HG02943 (cell line): ENCODE results near the gene ETV4.

Experiments used
- ATAC-seq: cut with Tn5 transposase; IDR thresholded peaks from one replicate; pipeline ENCODE4 v1.9.1; 2021; ENCODE audit warnings: mild to moderate bottlenecking, low read depth, moderate library complexity; ENCODE audit not compliant: unreplicated experiment

ETV4 gene

GRCh38 chr17:43547189-43547550 is 1.0 kb upstream of the ETV4 start:
- no peak for ATAC-seq

- no peak for ATAC-seq
Observed at GRCh38 chr17:43545383-43545632, 832 bp downstream of the ETV4 start.

GRCh38 chr17:43543771-43544575 is 2.2 kb downstream of the ETV4 start:
- ATAC-seq, result no peak

DNA sequence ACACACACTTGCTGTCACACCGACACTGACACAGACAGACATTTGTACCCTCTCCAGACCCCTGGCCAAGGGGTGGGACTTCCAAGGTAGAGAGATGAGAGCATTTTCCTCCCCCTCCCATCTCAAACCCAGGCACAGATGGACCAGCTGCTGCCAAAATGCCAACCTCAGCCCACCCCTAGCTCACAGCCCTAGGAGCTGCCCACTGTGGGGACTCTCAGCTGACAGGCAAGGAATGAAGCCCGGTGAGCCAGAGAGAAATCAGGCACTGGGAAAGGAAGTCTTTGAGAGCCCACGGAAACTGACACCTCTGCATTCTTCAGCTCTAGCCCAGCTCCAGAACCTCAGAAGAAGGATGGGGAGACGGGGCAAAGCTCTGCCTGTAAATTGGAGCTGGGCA is 2.8 kb downstream of the ETV4 start:
- no peak for ATAC-seq

DNA sequence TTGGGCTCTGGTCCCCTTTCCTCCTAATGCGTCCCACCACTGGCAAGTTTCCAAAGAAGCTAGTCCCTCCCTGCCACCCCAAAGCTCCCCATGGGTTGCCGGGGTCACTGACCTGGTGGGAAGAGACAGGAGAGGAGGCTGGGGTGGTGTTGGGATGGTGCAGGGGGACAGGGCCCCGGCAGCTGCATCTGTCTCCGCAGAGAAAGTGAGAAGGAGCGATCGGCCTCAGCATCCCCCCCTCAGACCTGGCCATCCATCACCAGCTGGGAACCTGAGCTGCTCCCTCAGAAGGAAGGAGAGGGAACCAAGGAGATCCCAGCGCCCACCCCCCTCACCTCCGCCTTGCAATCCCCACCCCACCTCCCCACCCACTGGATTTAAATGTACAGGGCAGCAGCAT is 3.3 kb downstream of the ETV4 start:
- ATAC-seq, result no peak

- ATAC-seq, result no peak
Observed at GRCh38 chr17:43540821-43541674, 5.1 kb downstream of the ETV4 start.

DNA sequence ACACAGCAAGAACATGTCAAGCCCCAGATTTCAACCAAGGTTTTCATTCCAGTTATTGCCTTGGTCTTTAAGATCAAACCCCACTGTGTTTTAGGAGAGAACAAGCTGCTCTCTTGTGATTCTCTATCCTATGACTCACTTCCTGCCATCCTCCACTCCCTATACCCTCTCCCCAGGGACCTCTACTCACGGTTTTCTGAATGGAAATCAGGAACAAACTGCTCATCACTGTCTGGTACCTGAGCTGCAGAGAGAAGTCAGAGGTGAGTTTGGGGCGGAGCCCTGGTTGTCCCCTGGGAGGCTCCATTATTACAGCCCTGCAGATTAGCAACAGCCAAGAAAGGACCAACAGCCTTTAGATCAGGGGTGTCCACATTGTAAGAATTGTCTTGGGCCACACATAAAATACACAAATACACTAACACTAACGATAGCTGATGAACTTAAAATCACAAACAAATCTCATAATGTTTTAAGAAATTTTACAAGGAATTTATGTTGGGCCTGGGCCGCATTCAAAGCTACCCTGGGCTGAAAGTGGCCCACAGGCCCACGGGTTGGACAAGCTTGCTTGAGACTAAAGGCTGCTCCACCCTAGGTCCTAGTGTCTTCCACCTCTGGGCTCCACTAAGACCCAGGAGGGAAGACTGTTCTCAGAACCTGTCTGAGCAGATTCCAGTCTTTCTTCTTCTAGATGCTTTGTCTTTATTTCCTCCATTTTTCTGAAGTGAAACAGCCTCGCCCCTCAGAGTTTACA is 9.7 kb downstream of the ETV4 start:
- ATAC-seq, result no peak

GRCh38 chr17:43534909-43535308 is 11.2 kb downstream of the ETV4 start:
- no peak for ATAC-seq

GRCh38 chr17:43533699-43534098 is 12.4 kb downstream of the ETV4 start:
- no peak for ATAC-seq

DNA sequence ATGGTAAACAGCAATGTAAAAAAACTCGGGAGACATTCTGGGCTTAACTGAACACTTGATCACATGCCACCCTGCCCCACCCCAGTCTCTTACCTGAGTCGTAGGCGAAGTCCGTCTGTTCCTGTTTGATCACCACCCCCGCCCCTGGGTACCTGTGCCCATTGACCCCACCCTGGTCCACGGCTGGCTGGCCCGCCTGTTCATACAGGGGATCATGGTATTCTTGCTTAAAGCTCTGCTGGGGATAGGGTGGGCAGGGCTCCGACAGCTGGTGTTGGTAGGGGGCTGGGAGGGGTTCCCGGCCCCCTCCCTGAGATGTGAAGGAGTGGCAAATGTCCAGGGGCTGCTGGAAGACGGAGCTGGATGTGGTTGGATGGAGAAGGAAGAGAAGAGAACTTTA is 13.6 kb downstream of the ETV4 start:
- ATAC-seq, result no peak

DNA sequence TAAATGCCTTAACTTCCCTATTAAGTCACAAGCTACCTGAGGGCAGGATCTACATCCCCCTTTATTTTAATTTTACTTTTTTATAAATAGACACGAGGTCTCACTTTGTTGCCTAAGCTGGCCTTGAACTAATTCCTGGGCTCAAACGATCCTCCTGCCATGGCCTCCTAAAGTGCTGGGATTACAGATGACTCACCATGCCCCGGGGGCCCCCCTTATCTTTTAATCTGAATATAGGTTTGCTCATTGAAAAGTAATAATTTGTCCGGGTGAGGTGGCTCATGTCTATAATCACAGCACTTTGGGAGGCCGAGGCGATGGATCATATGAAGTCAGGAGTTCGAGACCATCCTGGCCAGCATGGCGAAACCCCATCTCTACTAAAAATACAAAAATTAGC is 14.2 kb downstream of the ETV4 start:
- ATAC-seq, result no peak

DNA sequence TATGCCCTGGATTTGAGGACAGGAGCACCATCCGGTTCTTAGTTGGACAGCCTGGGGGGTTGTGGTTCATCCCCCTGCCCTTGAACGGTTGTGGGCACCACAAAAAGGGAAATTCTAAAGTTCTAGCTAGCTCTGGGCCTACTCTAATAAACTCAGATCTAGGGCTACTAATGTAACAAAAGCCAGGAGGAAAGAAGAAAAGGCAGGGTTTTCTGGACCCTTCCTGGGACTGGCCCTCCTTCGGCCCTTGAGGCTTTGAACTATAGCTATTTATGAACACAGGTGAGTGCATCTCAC is 15.1 kb downstream of the ETV4 start:
- no peak for ATAC-seq

GRCh38 chr17:43530288-43531081 is 15.7 kb downstream of the ETV4 start:
- ATAC-seq, result no peak

GRCh38 chr17:43529947-43530287 is 16.2 kb downstream of the ETV4 start:
- ATAC-seq, result no peak

DNA sequence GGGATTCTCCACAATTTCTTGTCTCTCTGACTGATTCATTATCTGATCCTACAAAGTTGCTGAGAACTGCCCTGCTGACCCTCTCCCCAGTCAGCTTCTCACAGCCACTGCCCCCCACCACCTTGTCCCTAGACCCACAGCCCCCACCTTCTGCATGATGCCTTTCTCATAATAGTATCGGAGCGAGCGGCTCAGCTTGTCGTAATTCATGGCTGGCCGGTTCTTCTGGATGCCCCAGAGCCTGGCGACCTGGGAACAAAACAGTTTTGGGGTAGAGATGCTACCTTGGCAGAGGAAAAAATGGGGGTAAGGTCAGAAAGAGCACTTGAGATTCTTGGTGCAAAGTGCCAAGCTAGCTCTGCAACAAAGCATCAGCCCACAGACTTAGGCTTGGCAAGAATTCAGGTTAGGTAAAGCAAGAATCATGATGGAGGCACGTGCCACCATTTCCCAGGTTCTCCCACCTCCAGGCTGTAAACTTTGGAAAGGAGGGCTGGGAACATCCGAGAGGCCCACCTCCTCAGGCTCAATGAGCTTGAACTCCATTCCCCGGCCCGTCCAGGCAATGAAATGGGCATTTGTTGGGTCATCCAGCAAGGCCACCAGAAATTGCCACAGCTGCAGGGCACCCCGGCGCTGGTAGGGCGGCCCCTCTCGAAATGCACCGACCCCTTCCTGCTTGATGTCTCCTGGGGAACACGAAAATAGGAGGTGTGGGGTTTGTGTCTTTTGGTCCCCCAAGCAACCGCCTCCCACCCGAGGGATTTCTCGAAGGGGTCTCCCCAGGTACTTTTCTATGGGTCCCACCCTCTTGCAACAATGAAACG is 16.9 kb downstream of the ETV4 start:
- no peak for ATAC-seq

GRCh38 chr17:43528319-43528987 is 17.7 kb downstream of the ETV4 start:
- ATAC-seq, result no peak

- no peak for ATAC-seq
Observed at GRCh38 chr17:43526886-43527648, 19.1 kb downstream of the ETV4 start.

DNA sequence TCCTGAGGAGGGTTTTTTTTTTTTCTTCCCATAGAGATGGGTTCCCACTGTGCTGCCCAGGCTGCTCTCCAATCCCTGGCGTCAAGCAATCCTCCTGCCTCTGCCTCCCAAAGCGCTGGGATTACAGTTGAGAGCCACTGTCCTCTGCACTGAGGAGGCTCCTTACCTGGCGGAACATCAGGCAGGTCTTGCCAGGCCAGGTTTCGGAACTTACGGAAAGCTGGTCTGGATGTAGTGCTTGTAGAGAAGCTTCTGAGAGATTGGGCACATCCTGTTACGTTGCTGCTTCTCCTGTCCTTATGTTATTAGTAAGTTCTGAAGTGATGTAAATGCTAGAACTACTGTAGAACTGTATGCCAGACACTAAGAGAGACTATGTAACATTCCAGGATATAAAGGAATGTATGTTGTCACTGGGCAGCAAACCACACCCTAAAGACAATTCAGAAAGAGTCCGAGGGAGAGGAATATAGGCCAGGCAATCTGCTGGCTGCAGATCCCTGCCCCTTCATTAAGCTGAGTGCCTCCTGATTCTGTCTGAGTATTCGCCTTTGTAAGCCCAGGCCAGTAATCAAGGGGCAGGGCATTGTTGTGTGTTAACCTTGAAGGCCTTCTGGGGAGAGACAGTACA is 21.1 kb downstream of the ETV4 start:
- no peak for ATAC-seq
